ENCODE results near the gene EI24.

GRCh38 chr11:125625225-125625629, 56.0 kb downstream of the EI24 start:
- no peak for TF ChIP-seq CTCF (IDR thresholded peaks at IDR 0.05)
- no peak for TF ChIP-seq POLR2A (IDR thresholded peaks at IDR 0.05)
